ENCODE measurements around the gene MYO16.

DNA sequence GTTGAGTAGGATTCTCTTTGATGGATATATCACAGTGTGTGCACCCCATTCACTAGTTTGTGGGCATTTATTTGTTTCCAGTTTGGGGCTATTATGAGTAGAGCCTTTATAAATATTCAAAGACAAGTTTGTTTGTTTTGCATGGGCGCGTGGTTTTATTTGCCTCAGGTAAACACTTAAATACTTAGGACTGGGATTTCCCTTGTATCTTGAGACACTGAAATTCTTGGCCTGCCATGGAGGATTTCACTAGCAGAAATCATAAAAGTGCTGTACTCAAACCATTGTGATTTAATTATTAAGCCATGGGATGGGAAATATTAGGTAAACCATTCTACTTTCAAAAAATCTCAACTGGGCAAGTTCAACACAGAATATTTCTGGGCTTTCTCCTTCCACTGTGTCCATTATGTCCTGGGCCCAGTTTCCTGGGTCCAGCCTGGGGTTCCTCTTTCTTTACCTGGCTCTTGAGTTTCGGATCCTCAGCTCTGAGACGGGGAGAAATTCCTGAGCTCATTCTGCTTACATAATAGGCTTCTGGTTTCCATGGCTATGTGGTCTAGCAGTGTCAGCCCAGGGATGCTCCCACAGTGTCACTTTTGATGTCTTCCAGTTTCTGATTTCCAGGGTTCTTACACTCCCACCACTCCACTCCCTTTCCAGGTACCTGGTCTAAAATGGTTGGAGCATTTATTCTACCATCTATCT lies 14.4 kb downstream of the MYO16 start:
- TF ChIP-seq CTCF (IDR thresholded peaks at IDR 0.05) (no peak), POLR2AphosphoS5 (IDR thresholded peaks at IDR 0.05) (no peak), EP300 (IDR thresholded peaks at IDR 0.05) (no peak)

All from gastroesophageal sphincter (tissue), 3 donors.